GM21528 (cell line): ENCODE data around the gene SNX21.
"Not testable (repeated sequence)": the region's sequence is repeated elsewhere in the genome, so short reads cannot be mapped to it uniquely, and the experiment has no call there.

Source experiments
- ATAC-seq: cut with Tn5 transposase; IDR thresholded peaks from one replicate; pipeline ENCODE4 v1.9.1; 2021; ENCODE audit warnings: mild to moderate bottlenecking, moderate library complexity; ENCODE audit not compliant: unreplicated experiment, low FRiP score

SNX21 gene

DNA sequence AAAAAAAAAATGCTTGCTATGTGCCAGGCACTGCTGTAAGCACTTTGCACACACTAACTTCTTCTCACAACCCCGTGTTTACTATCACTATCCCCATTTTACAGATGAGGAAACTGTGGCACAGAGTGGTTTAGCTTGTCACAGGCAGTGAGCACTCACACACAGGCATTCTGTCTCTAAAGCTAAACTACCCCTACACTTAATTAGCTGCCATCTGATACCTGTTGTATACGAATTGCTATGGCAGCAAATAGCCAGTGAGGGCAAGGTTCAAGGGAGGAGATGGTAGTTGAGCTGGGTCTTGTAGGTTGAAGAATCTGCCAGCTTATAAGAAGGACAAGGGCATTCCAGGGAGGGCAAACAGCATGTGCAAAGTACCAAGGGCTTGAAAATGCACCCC is 11.7 kb upstream of the SNX21 start:
- no peak for ATAC-seq

DNA sequence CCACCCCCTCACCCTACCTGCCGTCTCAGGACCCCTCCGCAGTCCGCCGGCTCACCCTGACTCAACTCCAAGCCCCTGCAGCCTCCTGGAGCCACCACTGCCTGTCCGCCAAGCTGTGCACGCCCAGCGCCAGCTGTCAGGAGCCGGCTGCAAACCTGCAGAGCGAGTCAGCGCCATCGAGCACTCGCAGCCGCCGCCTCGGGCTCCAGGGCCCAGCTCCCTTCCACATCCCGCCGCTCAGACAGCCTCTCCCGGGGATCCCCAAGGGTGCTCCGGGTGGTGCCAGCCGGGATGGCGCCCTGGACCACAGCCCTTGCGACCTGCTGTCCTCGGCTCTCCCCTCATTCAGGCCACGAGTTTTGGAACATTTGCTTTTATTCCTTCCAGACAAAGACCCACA is 10.7 kb upstream of the SNX21 start:
- no peak for ATAC-seq

DNA sequence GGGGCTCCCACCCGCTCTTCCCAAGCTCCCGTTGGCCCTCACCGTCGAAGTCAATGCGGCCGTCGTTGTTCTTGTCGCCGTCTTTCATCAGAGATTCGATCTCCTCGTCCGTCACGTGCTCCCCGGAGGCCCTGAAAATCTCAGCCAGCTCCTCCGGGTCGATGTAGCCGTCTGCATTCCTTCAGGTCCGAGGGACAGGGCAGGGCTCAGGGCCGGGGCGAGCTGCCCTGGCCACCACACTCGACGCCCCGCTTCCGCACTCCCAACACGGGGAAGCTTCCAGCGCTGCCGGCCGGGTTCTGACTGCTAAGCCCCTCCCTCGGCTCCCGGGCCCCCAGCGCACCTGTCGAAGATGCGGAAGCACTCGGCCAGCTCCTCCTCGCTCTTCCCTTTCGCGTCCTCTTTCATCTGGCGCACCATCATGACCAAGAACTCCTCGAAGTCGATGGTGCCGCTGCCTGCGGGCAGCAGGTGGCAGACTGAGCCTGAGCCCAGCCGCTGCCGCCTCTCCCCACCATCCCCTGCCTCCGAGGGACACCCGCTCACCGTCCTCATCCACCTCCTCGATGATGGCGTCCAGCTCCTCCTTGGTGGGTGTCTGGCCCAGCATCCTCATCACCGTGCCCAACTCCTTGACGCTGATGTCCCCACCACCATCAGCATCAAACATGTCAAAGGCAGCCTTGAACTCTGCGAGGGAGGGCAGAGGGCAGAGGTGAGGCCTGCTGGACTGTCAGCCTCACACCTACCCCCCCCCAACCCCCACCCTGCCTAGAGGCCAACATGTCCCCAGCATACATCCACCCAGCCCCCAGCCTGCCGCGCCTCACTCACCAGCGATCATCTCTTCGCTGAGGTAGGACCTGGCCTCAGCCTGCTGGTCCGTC is 9.4 kb upstream of the SNX21 start:
- no peak for ATAC-seq

DNA sequence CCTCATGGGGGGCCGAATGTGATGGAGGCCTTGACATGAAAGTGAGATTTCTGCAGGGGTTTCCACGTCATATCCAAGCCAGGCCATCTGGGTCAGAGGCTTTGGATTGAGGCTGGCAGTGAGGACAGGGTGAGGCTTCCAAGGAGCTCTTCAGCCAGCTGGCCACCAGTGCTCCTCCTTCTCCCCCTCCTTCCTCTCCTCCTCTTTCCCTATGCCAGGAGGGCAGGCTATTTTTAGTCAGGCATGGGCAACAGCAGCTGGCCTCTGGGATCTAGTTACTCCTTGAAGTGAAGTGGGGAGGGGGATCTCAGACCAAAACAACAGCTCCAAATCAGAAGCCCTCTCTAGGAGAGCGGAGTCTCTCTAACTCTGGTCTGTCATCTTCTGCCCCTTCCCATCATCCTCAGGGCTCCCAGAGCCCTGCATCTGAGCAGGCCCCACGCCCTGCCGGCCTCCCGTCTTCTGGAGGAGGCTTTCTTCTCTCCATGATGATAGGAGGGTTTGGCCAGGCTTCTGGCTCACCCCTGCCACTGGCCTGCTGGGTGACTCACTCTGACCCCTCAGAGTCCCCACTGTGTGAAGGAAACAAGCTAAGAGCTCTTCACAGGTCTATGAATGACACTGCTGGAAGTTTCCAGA is 7.1 kb upstream of the SNX21 start:
- no peak for ATAC-seq

DNA sequence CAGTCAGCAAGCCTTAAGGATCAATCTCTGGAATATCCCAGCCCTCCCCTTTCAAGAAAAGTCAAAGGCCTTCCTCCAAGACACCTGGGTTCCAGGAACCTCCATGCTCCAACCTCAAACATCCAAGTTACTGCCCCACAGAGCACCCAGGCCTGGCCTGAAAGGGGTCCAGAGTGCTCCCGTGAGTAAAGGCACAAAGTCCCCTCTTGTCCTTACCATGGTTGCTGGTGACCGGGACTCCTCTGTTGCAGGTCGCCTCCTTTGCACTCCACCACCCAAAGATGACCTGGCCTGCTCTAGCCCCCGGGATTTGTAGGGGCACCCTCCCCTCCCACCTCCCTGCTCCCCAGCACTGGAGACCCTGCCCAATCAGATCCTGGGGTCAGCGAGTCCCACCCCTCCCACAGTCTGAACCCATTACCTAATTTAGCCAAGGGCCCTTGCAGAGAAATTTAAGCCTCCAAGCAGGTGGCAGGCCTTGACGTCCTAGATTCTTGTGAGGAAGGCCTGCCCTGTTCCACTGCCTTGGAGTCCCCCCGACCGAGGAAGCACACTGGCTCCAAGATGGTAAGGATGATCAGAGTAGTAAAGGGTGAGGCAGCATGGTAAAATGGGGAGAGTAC is 6.5 kb upstream of the SNX21 start, which contains the start of gene TNNC2:
TNNC2 (minus strand) TSS at position 283 of the 623 bp plus-strand sequence; CDS start at position 219, 64 bp downstream.
- no peak for ATAC-seq

DNA sequence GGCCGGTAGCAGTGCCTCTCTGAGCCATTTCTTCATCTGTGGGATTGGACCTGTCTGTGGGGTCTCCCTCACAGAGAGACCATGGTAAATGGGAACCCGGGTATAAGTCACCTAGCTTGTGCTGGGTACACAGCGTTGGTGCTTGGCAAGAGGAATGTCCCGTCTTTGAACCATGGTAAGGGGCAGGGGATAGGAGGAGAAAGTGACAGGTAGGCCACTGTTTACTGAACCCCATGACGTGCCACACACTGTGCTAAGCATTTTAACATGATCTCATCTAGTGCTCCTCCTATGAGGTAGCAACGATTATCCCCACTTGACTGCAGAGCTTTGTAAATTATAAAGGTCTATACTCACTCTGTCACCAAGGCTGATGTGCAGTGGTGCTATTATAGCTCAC is 5.9 kb upstream of the SNX21 start:
- ATAC-seq: no peak

DNA sequence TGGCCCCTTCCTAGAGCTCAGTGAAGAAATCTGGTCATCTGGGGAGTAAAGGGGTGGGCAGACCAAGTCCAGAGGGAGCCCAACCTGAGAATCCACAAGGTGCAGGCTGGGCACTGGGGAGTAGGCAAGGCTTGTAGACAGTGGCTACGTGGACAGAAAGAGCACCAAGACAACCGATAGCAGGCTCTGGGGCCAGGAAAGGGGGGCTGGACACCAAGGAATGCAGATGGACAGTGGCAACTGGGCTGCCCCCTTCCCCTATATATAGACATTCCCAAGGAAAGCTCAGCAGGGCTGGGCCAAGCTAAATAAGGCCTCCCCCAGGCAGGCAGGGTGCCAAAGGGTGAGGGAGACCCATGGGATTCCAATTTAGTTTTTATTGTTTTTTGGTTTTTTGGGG is 5.0 kb upstream of the SNX21 start:
- no peak for ATAC-seq

DNA sequence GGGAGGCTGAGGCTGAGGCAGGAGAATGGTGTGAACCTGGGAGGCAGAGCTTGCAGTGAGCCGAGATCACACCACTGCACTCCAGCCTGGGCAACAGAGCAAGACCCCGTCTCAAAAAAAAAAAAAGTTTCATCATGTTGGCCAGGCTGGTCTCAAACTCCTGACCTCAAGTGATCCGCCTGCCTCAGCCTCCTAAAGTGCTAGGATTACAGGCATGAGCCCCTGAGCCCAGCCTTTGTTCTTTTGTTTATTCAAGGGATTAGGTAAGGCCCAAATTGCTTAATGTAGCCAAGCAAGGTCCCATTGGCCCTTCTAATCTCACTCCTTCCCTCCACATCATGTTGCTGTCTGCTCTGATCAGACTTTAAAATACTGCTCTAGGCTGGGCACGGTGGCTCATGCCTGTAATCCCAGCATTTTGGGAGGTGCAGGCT is 3.9 kb upstream of the SNX21 start:
- ATAC-seq: not testable (repeated sequence)

DNA sequence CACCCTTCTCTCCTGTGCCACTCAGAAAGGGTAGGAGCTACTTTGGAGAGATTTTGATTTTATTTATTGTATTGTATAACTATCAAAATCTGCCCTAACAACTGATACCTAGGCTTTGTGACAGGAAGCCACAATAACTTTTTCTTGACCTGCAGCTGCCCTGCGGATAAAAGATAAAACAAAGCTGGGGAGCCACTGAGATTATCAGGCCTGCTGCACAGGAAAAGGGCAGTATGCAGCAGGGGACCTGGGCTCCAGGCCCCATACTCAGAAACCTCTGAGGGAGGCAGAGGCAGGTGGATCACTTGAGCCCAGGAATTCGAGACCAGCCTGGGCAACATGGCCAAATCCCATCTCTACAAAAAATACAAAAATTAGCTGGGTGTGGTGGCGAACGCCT is 980 bp upstream of the SNX21 start:
- no peak for ATAC-seq

DNA sequence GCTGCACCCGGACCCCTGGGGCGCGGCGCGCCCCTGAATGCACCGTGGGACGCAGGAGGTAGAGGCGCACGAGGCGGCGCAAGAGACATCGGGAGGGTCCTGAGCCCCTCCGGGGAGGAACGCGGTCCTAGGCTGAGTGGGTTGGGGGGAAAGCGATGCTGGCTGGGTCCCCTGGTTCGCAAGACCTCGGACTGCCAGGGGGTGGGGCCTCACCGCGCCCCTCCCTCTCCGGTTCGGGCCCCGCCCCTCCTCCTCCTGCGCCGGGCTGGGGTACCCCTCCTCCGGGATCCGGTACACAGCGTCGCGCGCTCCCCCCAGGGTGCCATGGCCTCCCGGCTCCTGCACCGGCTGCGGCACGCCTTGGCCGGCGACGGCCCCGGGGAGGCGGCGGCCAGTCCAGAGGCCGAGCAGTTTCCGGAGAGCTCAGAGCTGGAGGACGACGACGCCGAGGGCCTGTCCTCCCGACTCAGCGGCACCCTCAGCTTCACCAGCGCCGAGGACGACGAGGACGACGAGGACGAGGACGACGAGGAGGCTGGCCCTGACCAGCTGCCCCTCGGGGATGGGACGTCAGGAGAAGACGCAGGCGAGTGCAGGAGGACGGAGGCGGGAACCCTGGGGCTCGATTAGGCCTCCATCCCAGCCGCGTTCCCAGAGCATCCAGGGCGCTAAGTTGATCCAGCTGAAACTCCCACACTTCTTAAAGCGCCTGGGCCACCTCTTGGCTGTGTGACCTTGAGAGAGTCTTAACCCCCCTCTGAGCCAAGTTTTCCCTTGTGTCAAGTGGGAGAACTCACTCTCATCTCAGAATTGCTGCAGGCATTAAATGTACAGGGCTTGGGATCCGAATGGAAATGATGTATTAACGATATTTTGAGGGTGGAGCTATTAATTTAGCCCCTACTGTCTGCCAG is 541 bp downstream of the SNX21 start:
- ATAC-seq: no peak

DNA sequence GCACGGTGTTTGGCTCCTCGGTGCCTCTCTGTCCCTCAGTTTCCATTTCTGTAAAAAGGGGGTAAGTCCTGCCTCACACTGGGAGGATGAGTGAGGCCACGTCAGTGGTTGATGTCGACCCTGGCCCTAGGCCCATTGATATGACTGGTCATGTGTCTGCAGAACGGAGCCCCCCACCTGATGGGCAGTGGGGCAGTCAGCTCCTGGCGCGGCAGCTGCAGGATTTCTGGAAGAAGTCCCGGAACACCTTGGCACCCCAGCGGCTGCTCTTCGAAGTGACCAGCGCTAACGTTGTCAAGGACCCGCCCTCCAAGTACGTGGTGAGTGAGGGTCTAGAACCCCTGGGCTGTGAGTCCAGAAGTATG is 1.2 kb downstream of the SNX21 start:
- ATAC-seq: no peak

DNA sequence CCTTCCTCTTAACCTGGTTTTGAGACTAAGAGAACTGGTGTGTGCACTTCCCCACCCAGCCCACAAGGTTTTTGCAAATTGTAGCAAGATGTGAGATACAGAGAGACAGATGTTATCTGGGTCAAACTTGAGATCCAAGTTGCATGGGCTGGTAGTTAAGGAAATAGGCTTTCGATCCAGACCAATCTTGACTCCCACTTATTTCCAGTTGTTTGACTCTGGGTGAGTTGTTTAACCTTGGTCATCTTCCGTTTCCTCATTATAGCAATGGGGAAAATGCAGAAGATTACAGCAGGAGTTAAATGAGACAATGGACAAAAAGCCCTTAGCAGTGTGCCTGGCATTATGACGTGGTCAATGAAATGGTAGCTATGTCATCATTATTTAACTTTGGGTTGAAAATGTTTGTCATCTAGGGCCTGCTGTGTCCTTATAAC is 1.7 kb downstream of the SNX21 start:
- ATAC-seq: no peak

DNA sequence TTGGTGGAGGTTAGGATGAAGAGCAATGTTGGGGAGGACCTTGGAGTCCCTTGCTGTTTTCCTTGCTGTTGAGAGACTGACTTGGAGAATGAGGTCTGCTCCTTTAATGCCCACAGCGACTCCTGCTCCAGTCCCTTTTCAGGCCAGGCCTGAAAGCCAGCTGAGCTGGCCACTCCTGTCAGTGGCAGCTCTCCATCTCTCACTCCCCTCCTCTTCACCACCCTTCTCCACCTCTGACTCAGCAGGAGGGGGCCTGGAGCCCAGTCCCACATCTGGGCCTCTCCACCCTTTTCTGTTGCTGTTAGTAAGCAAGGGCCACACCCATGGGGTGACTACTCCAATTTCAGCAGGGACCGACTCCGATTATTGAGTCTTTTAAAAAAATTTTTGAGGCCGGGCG is 2.2 kb downstream of the SNX21 start:
- no peak for ATAC-seq

DNA sequence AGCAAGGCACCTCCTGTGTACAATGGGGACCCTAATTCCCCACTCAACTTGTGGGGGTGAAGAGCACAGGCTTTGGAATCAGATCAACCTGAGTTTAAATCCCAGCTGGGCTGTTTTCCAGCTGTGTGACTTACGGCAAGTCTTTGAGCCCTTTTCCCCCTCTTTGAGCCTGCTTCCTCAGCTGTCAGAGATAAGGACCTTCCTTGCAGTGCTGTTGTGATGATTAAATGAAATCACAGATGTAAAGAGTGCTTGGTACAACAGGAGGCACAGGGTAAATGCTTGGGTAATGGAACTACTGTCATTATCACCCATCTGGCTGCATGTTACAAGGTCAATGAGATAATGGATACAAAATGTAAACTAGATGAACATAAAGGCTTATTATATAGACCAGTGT is 3.2 kb downstream of the SNX21 start:
- no peak for ATAC-seq

DNA sequence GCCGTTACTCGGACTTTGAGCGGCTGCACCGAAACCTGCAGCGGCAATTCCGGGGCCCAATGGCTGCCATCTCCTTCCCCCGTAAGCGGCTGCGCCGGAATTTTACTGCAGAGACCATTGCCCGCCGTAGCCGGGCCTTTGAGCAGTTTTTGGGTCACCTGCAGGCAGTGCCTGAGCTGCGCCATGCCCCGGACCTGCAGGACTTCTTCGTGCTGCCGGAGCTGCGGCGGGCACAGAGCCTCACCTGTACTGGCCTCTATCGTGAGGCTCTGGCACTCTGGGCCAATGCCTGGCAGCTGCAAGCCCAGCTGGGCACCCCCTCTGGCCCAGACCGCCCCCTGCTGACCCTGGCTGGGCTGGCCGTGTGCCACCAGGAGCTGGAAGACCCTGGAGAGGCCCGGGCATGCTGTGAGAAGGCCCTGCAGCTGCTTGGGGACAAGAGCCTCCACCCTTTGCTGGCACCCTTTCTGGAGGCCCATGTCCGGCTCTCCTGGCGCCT is 7.2 kb downstream of the SNX21 start:
- no peak for ATAC-seq

DNA sequence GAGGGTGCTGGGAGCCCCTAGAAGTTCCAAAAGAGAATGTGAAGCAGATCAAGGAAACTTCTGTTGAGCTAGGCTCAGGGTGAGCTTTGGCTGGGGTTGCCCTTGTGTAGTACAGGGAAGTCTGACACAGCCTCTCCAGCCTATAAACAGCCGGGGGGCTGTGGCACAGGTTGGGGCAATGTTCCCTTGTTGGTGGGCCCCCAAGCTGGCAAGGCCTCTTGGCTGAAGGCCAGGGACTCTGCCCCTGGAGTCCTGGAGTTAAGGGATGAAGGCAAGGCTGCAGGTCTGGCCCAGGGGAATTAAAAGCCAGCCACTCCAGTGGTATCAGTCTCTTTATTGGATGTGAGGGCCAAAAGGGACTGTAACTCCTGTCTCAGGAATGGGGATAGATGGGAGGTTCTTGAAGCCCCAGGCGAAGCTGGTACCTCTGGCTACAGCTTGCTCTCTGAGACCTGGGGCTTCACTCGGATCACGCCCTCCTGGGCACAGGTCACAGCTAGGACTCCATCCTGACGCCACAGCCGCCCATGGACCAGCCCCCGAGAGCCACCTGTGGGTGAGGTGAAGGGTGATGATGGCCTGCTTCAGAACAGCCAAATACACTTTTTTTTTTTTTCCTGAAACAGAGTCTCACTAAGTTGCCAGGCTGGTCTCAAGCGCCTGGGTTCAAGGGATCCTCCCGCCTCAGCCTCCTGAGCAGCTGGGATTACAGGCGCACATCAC is 8.0 kb downstream of the SNX21 start:
- no peak for ATAC-seq

DNA sequence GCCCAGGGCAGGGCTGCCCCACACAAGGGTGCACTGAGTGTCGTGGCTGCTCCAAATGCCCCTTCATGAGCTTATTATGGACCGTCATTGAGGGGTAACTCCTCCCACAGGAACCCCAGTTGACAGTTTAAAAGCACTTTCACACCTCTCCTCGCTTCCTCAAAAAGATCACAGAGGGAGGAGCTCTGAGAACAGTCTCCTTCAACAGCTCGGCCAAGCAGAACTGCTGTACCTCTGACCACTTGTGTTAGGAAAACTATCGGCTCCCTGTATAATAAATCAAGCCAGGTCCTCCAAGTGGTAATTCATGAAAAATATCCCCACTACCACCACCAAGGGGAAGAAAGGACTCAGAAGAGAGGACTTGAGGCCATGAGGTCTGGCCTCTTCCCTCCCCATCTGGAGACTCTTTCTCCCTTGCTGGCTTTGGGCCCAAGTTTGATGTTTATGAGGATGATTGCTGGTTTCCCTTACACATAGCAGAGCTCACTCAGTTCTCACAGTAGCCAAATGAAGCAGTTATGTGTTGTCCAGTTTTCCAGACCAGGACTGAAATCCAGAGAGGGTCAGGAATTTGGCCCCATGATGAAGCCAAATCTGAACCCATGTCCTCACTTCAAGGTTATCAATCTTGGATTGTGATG is 8.7 kb downstream of the SNX21 start:
- no peak for ATAC-seq

DNA sequence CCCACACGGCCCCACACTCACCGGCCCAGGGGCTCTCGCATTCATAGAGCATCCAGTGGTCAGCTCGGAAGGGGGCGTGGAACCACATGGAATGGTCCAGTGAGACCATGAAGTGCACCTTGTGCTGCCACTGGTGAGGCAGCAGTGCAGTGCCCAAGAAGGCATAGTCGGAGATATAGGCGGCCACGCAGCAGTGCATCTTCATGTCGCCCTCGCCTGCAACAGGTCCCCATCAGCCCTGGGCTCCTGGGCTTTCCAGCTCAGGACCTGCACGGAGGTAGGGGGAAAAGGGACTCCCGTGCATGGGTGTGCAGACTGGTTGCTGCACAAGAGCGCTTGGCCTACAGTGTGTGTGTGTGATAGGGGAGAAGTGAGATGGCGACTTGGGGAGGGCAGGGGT is 9.9 kb downstream of the SNX21 start:
- no peak for ATAC-seq

DNA sequence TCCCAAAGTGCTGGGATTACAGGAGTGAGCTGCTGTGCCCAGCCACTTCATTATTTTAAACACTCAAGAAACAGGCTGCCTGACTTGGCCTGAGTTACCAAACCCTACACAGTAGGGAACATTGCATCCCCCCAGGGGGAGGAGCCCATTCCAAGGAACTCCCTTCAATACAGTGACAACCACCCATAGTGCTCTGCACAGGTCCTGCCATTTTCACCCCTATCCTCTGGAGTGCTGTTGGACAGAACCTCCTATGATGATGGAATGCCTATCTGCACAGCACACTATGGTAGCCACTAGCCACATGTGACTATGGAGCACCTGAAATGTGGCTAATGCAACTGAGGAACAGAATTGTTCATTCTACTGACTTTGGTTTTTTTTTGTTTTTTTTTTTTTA is 11.9 kb downstream of the SNX21 start:
- no peak for ATAC-seq
